Mesenchymal stem cell (in vitro differentiated cells and primary cell): Measurements from ENCODE around the gene TMEM17.
"Not testable (repeated sequence)": the region's sequence is repeated elsewhere in the genome, so short reads cannot be mapped to it uniquely, and the experiment has no call there.

ENCODE experiments used
- DNase-seq: peaks from one replicate; pipeline ENCODE4 v3.0.0-alpha.2; 2013
- H2AFZ ChIP-seq: one replicate; pipeline ENCODE4 v1.6.1; 2013; ENCODE audit warnings: low read depth, mild to moderate bottlenecking, control low read depth, inconsistent platforms, low read length, moderate library complexity
- H2AK5ac ChIP-seq: 2 replicates; pipeline ENCODE4 v1.6.1; 2013; ENCODE audit warnings: low read length, moderate library complexity, mild to moderate bottlenecking, inconsistent platforms; ENCODE audit not compliant: severe bottlenecking
- H2BK120ac ChIP-seq: one replicate; pipeline ENCODE4 v1.6.1; 2013; ENCODE audit warnings: low read depth, mild to moderate bottlenecking, inconsistent platforms, low read length, moderate library complexity
- H2BK12ac ChIP-seq, 2 experiments: one replicate each; pipeline ENCODE4 v1.6.1; 2013; ENCODE audit warnings: inconsistent platforms in 2 of 2, low read length in 2 of 2, mild to moderate bottlenecking in 2 of 2, moderate library complexity in 2 of 2, control low read depth in 1 of 2
- H2BK15ac ChIP-seq: one replicate; pipeline ENCODE4 v1.6.1; 2013; ENCODE audit warnings: mild to moderate bottlenecking, low read depth, inconsistent platforms; ENCODE audit not compliant: poor library complexity, severe bottlenecking
- H2BK5ac ChIP-seq: 2 replicates; pipeline ENCODE4 v1.6.1; 2013; ENCODE audit warnings: low read depth, mild to moderate bottlenecking, low read length, control low read depth, inconsistent platforms; ENCODE audit not compliant: poor library complexity, severe bottlenecking
- H3K14ac ChIP-seq, 2 experiments: one replicate each; pipeline ENCODE4 v1.6.1; 2013; ENCODE audit warnings: inconsistent platforms in 2 of 2, low read length in 2 of 2, control low read depth in 1 of 2, mild to moderate bottlenecking in 1 of 2, moderate library complexity in 1 of 2
- H3K18ac ChIP-seq, 2 experiments: one replicate each; pipeline ENCODE4 v1.6.1; 2013; ENCODE audit warnings: inconsistent platforms in 2 of 2, low read length in 2 of 2, control low read depth in 1 of 2, low read depth in 1 of 2, mild to moderate bottlenecking in 1 of 2
- H3K23ac ChIP-seq, 2 experiments: one replicate each; pipeline ENCODE4 v1.6.1; 2013; ENCODE audit warnings: inconsistent platforms in 2 of 2, low read length in 2 of 2, mild to moderate bottlenecking in 2 of 2, moderate library complexity in 2 of 2, control low read depth in 1 of 2
- H3K27ac ChIP-seq: 2 replicates; pipeline ENCODE4 v1.5.1; 2013; ENCODE audit warnings: mild to moderate bottlenecking, moderate library complexity, low read length, control low read depth, inconsistent platforms; ENCODE audit not compliant: poor library complexity, severe bottlenecking
- H3K27me3 ChIP-seq, 2 experiments: 2 replicates each; pipeline versions ENCODE4 v1.6.1 to v1.7.0; 2013; ENCODE audit warnings: low read length in 2 of 2, mild to moderate bottlenecking in 2 of 2, moderate library complexity in 2 of 2, control low read depth in 1 of 2, inconsistent platforms in 1 of 2; ENCODE audit not compliant: control insufficient read depth in 1 of 2, insufficient read depth in 1 of 2
- H3K36me3 ChIP-seq, 2 experiments: 2 replicates each; pipeline versions ENCODE4 v1.6.1 to v1.7.0; 2013; ENCODE audit warnings: low read length in 2 of 2, control low read depth in 1 of 2, inconsistent platforms in 1 of 2, low read depth in 1 of 2, mild to moderate bottlenecking in 1 of 2; ENCODE audit not compliant: insufficient read depth in 2 of 2, control insufficient read depth in 1 of 2
- H3K4ac ChIP-seq, 2 experiments: one replicate each; pipeline ENCODE4 v1.6.1; 2013; ENCODE audit warnings: inconsistent platforms in 2 of 2, low read length in 2 of 2, mild to moderate bottlenecking in 2 of 2, moderate library complexity in 2 of 2, control low read depth in 1 of 2, low read depth in 1 of 2
- H3K4me1 ChIP-seq: 2 replicates; pipeline ENCODE4 v1.6.1; 2013; ENCODE audit warnings: low read depth, low read length, control low read depth; ENCODE audit not compliant: control insufficient read depth, insufficient read depth
- H3K4me2 ChIP-seq: 2 replicates; pipeline ENCODE4 v1.6.1; 2013; ENCODE audit warnings: low read length, mild to moderate bottlenecking, inconsistent platforms; ENCODE audit not compliant: poor library complexity, severe bottlenecking
- H3K4me3 ChIP-seq, 2 experiments: 2 replicates each; pipeline versions ENCODE4 v1.5.1 to v1.7.0; 2013; ENCODE audit warnings: low read length in 2 of 2, mild to moderate bottlenecking in 2 of 2, control low read depth in 1 of 2, low read depth in 1 of 2; ENCODE audit not compliant: insufficient read depth in 1 of 2
- H3K79me1 ChIP-seq: replicated peaks from 2 replicates; pipeline ENCODE4 v1.6.1; 2013; ENCODE audit warnings: mild to moderate bottlenecking, control low read depth, low read length, inconsistent platforms; ENCODE audit not compliant: poor library complexity, severe bottlenecking
- H3K9ac ChIP-seq: 2 replicates; pipeline ENCODE4 v1.7.0; 2013; ENCODE audit warnings: mild to moderate bottlenecking, low read length, moderate library complexity
- H3K9me3 ChIP-seq: 2 replicates; pipeline ENCODE4 v1.7.0; 2013; ENCODE audit warnings: mild to moderate bottlenecking, low read length; ENCODE audit not compliant: control insufficient read depth
- H4K8ac ChIP-seq: one replicate; pipeline ENCODE4 v1.6.1; 2013; ENCODE audit warnings: inconsistent platforms, mild to moderate bottlenecking, low read length, moderate library complexity
- H4K91ac ChIP-seq: one replicate; pipeline ENCODE4 v1.6.1; 2013; ENCODE audit warnings: mild to moderate bottlenecking, low read length, inconsistent platforms
- WGBS: methylation state at CpG from one replicate; pipeline ENCODE4 v1.1.7; 2013; ENCODE audit warnings: mixed read lengths; 5-methylcytosine and 5-hydroxymethylcytosine counted together

Gene TMEM17

DNA sequence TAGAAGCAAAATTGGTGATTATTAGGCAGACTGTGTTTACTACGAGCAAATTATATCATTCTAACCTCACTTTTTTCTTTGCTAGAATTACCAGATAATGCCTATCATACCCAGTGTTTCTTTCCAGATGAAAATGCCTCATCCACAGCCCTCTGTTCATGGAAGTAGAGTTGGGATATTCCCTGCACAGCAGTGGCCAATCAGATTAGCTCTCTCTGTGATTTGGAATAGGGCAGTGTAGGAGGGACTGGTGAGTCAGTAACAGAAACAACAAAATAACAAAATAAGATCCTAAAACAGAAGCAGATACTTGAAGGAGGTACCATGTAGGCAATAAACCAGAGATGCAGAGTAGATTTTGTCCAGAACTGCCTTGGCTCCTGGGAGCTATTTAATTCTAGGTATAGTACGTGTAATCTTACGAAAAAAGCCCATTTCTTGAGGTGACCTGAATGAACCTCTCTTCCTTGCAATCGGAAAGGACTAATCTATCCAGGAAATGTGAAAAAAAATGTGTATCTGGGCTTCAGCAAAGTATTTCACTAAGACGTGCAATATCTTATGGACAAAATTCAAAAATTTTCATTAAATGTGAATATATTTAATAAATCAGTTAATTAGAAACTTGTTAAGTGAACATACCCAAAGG, 18.4 kb upstream of the TMEM17 start:
- 93% methylated on average over 3 of the region's 5 CpGs for WGBS
- DNase-seq, result no peak
- no peak overlapping the region for H4K8ac ChIP-seq
- H3K14ac ChIP-seq, result no peak overlapping the region
- no peak overlapping the region for H2BK15ac ChIP-seq
- H3K9me3 ChIP-seq, result no peaks in the 10 kb centered on the region
- H3K27ac ChIP-seq, result no peak overlapping the region
- H3K27me3 ChIP-seq, result no peaks in the 10 kb centered on the region
- H3K36me3 ChIP-seq, result no peaks in the 10 kb centered on the region
- H2AK5ac ChIP-seq, result no peak overlapping the region
- H3K4me1 ChIP-seq, result no peaks in the 10 kb centered on the region
- H2BK120ac ChIP-seq, result no peak overlapping the region
- H2BK12ac ChIP-seq, result no peak overlapping the region
- H3K9ac ChIP-seq, result no peak overlapping the region
- no peak overlapping the region for H3K4me2 ChIP-seq
- no peak overlapping the region for H3K4me3 ChIP-seq
- no peak overlapping the region for H2AFZ ChIP-seq
- no peak overlapping the region for H3K4ac ChIP-seq
- H2BK5ac ChIP-seq, result no peak overlapping the region
- H3K18ac ChIP-seq, result no peak overlapping the region
- H3K23ac ChIP-seq, result no peak overlapping the region
- no peaks in the 10 kb centered on the region for H3K79me1 ChIP-seq
- no peak overlapping the region for H4K91ac ChIP-seq

- H3K27me3 ChIP-seq, H2BK5ac ChIP-seq, H3K79me1 ChIP-seq: not testable (repeated sequence)
These were observed 15.1 kb upstream of the TMEM17 start for GRCh38 chr2:62521061-62521460.

DNA sequence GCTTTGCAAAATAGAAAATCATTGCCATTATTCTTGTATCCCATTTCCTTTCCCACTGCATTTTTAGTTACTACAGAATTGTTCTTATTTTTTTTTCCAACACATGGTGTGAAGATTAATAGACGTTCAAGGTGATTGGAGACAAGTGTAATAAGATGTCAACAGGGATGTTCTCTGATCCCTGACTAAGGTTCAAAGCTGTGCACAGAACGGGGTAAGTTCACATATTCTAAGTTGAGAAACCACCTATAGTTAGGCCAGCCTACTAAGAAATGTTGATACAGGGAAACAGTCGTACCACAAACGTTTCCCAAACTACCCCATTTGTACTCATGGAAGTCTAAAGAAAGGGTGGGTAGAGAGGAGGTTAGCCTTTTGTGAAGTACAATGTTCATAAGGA, 6.4 kb upstream of the TMEM17 start:
- Histone ChIP-seq H3K14ac (no peak overlapping the region), H3K27me3 (no peaks in the 10 kb centered on the region), H3K79me1 (peaks cover 2% of the 10 kb centered on the region), H4K8ac (no peak overlapping the region), H3K27ac (no peak overlapping the region), H2BK5ac (no peak overlapping the region), H2AK5ac (no peak overlapping the region), H4K91ac (no peak overlapping the region), H3K9ac (no peak overlapping the region), H3K4me2 (no peak overlapping the region), H2AFZ (no peak overlapping the region), H3K23ac (no peak overlapping the region), H2BK15ac (no peak overlapping the region), H2BK120ac (no peak overlapping the region), H3K4me1 (no peaks in the 10 kb centered on the region), H3K4me3 (no peak overlapping the region), H3K36me3 (peaks cover 0 to 14% of the 10 kb centered on the region in 2 experiments), H3K18ac (no peak overlapping the region), H3K4ac (no peak overlapping the region), H2BK12ac (no peak overlapping the region), H3K9me3 (no peaks in the 10 kb centered on the region)
- 83% methylated on average over 1 of the region's 4 CpGs for WGBS
- no peak for DNase-seq

More at GRCh38 chr2:62521061-62521460, 15.1 kb upstream of the TMEM17 start:
- H2AK5ac ChIP-seq, H3K4me3 ChIP-seq, H4K8ac ChIP-seq, H3K14ac ChIP-seq, H2AFZ ChIP-seq, H3K4me1 ChIP-seq, H3K4ac ChIP-seq, DNase-seq, H2BK120ac ChIP-seq, H3K18ac ChIP-seq, H3K4me2 ChIP-seq, H3K23ac ChIP-seq, H2BK15ac ChIP-seq, H2BK12ac ChIP-seq, H3K27ac ChIP-seq, H4K91ac ChIP-seq, H3K36me3 ChIP-seq, H3K9ac ChIP-seq, H3K9me3 ChIP-seq: not testable (repeated sequence)
- 89% methylated on average over 14 of the region's 14 CpGs for WGBS

GRCh38 chr2:62511636-62512035, 5.6 kb upstream of the TMEM17 start:
- no peak overlapping the region for H2BK12ac ChIP-seq
- H3K18ac ChIP-seq, result no peak overlapping the region

More at GRCh38 chr2:62511636-62512035, 5.6 kb upstream of the TMEM17 start:
- Histone ChIP-seq H3K27ac (no peak overlapping the region), H2BK5ac (no peak overlapping the region), H2AFZ (no peak overlapping the region), H4K8ac (no peak overlapping the region), H3K4me1 (no peaks in the 10 kb centered on the region), H2BK15ac (no peak overlapping the region), H3K4me3 (no peak overlapping the region), H3K9me3 (no peaks in the 10 kb centered on the region), H3K27me3 (no peaks in the 10 kb centered on the region), H4K91ac (no peak overlapping the region), H3K14ac (no peak overlapping the region), H3K79me1 (peaks cover 3% of the 10 kb centered on the region), H2BK120ac (no peak overlapping the region), H2AK5ac (no peak overlapping the region), H3K23ac (no peak overlapping the region), H3K36me3 (peaks cover 0 to 14% of the 10 kb centered on the region in 2 experiments), H3K4me2 (no peak overlapping the region), H3K9ac (no peak overlapping the region), H3K4ac (no peak overlapping the region)
- DNase-seq, result no peak
- 80% methylated on average over 5 of the region's 6 CpGs for WGBS
